ENCODE data around the gene WBP11.

- TF ChIP-seq POLR2AphosphoS5 (IDR thresholded peaks at IDR 0.05; ENCODE audit: low read depth, low read length) = no peak
- no peak for TF ChIP-seq POLR2A (IDR thresholded peaks at IDR 0.05; ENCODE audit: low read depth, low read length)
- no peak for TF ChIP-seq TAF1 (IDR thresholded peaks at IDR 0.05; ENCODE audit: borderline replicate concordance, low read depth, low read length)
These were observed 20.5 kb downstream of the WBP11 start for GRCh38 chr12:14782756-14783155.

All from GM12892 (cell line).